Raji (cell line): Measurements from ENCODE around the gene RNF220.

Source experiments
- POLR2A ChIP-seq: IDR thresholded peaks from 2 replicates; pipeline ENCODE4 v1.6.1; 2011; ENCODE audit warnings: low read depth, low read length, control low read depth; ENCODE audit not compliant: insufficient read depth

The RNF220 gene

GRCh38 chr1:44585315-44585920, 180.4 kb downstream of the RNF220 start:
- TF ChIP-seq POLR2A = no peak

DNA sequence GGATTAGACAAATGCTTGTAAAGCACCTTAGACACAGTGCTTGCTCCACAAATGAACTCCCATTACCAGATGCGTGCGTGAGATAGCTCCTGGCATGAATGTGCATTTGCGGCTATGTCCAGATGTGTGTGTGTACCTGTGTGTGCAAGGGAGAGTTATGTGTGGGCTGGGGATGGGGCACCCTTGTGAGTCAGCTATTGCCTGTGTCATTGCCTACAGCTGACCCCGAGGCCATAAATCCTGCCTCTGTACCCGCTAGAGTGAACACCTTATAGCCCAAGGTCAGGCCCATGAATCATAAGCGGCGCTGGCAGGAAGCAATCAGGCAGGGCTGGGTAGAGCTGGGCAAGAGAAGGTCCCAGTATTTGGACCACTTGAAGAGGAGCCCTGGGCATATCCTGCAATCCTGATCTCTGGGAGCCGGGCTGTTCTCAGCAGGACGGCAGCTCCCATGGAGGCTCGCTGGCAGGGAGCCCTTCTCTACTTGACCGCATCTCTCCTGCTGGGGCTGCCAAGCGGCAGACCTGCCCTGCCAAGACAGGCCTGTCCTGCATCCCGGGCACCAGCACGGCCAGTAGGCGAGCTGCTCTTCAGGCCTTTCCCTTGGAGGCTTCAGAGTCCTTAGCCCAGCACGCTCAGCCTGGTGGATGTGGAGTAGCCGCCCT, 182.9 kb downstream of the RNF220 start:
- TF ChIP-seq POLR2A = no peak

GRCh38 chr1:44588551-44589210, 183.6 kb downstream of the RNF220 start:
- TF ChIP-seq POLR2A = no peak

DNA sequence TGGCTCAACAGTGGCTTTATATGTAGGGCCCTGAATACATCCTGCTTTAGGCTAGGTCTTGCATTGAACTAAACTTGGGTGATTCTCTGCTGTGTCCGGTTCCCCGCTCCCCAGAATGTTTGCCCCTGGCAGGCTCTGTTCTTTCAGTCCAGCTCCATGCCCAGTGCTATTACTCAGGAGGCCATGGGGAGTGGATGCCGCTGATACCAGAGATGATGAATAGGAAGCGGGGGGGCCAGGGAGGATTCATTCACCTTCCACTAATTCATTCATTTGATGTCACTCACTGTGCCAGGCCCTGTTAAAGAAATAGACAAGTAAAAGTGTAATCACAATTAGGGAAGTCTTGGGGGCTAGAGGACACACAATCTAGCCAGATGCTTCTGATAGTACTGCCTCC, 185.4 kb downstream of the RNF220 start:
- no peak for TF ChIP-seq POLR2A

DNA sequence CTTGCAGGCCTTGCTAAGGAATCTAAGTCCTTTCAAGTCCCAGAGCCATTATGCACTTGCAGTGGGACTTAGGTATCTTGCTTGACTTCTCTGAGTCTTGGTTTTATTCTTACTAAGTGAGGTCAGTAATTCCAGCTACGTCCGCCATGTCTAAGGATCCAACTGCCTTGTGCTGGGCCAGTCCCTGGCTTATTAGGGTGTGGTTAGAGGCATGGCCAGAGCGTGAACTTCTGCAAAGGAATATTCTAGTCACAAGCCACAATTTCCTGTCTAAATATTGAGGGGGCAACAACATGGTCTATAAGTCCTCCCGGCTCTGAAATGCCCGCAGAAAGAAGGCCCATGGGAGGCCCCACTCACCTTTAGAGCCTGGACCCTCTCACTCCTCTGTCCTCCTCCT, 186.3 kb downstream of the RNF220 start:
- no peak for TF ChIP-seq POLR2A

- no peak for TF ChIP-seq POLR2A
Measured at GRCh38 chr1:44592208-44593145, 187.4 kb downstream of the RNF220 start.

- TF ChIP-seq POLR2A = no peak
Measured at GRCh38 chr1:44594353-44594752, 189.3 kb downstream of the RNF220 start.

GRCh38 chr1:44594871-44595735, 190.0 kb downstream of the RNF220 start:
- TF ChIP-seq POLR2A = no peak

- no peak for TF ChIP-seq POLR2A
Measured at GRCh38 chr1:44596511-44596910, 191.5 kb downstream of the RNF220 start.

GRCh38 chr1:44598167-44598566, 193.1 kb downstream of the RNF220 start:
- no peak for TF ChIP-seq POLR2A

- TF ChIP-seq POLR2A = no peak
Measured at GRCh38 chr1:44602634-44603628, 197.9 kb downstream of the RNF220 start.

DNA sequence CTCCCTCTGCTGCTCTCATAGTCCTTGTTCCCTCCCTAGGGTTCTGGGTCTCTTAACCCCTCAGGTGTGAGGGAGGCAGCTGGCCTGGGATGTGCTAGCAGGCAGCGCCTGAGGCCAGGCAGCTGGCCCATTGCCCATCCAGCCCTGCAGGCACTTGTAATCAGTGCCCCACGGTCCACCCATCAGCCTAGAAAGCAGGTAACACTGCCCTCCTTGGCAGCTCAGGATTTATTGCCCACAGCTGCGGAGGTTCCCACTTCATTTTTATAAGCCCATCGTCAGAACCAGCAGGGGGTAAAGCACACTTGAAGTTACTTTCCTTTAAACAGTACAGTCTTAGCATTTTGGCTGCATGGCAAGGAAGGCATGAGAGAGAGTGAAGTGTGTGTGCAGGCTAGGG, 198.7 kb downstream of the RNF220 start:
- TF ChIP-seq POLR2A = no peak
